ENCODE data around the gene FLOT2. TPM values are rescaled to one million over a fixed set of nuclear protein-coding genes. Genes with fewer than 3 reads are reported as not detected.

Gene FLOT2
- total and polyA plus RNA-seq, 2 of the 8 experiments (the other 6 are each of a cell fraction or from before 2014, with no cell fraction given), result 116 to 189 TPM

GRCh38 chr17:28843816-28844148, 53.8 kb downstream of the FLOT2 start:
- no peak for DNase-seq (ENCODE audit: low read depth in 1 of 2, low spot score in 2 of 2)
- no peak overlapping the region for H4K5ac ChIP-seq (ENCODE audit: insufficient read length, low read depth, low read length)
- H2BK12ac ChIP-seq (ENCODE audit: low read depth, low read length), result no peak overlapping the region
- no peak overlapping the region for H4K91ac ChIP-seq (replicated peaks; ENCODE audit: insufficient read length, low read length)
- H3K27me3 ChIP-seq (replicated peaks in 1 of 4; ENCODE audit: control insufficient read depth in 3 of 4, extremely low read depth in 1 of 4, insufficient read depth in 3 of 4, low read length in 3 of 4), result no peaks in the 10 kb centered on the region
- no peaks in the 10 kb centered on the region for H4K20me1 ChIP-seq (replicated peaks in 1 of 2; ENCODE audit: control insufficient read depth in 1 of 2, insufficient read depth in 2 of 2, low read length in 2 of 2)
- no peak overlapping the region for H3K27ac ChIP-seq (ENCODE audit: low read depth, low read length)
- H3K56ac ChIP-seq (replicated peaks; ENCODE audit: insufficient read length, low read depth, low read length), result no peak overlapping the region
- FAIRE-seq, result no peak
- no peaks in the 10 kb centered on the region for H3K9me3 ChIP-seq (ENCODE audit: insufficient read depth in 2 of 2, low read depth in 1 of 2, low read length in 1 of 2)
- no peak overlapping the region for H3K23ac ChIP-seq (ENCODE audit: insufficient read length)
- POLR2A ChIA-PET (ENCODE audit: partially characterized antibody), result interaction anchor here (1.0 to 2.8 kb wide), 8 partner anchors 8 to 124 kb away, joined by 3 to 15 read pairs (median 4); partner anchors contain the start of gene RPL23A
- H3K18ac ChIP-seq (ENCODE audit: extremely low read depth, low read length), result no peak overlapping the region
- peaks cover 7% of the 10 kb centered on the region; the same call in 1 of the 2 replicates for H3K23me2 ChIP-seq (ENCODE audit: low read depth, low read length)
- H3K14ac ChIP-seq (ENCODE audit: insufficient read length), result no peak overlapping the region
- peaks cover 9 to 36% of the 10 kb centered on the region in 2 experiments for H3K79me2 ChIP-seq (ENCODE audit: control insufficient read depth in 1 of 2, insufficient read depth in 2 of 2, low read length in 2 of 2)
- H3K4me3 ChIP-seq (ENCODE audit: extremely low read depth in 1 of 4, insufficient read depth in 2 of 4, low read depth in 3 of 4, low read length in 4 of 4), result no peak overlapping the region
- H2AK5ac ChIP-seq (ENCODE audit: low read depth, low read length), result no peak overlapping the region
- H3K4ac ChIP-seq (replicated peaks; ENCODE audit: insufficient read length, low read depth, low read length), result no peak overlapping the region
- 91% methylated on average over 6 of the region's 6 CpGs; no CpG with 5 or more reads in 1 of the 2 experiments for WGBS, 2 experiments (ENCODE audit: extremely low coverage in 1 of 2, insufficient coverage in 1 of 2, insufficient read length in 1 of 2, insufficient replicate concordance in 2 of 2, low coverage in 1 of 2, low lambda C conversion rate in 2 of 2, missing lambda C conversion rate in 1 of 2)
- 0 out of 2 replicates have a peak overlapping the region, but pooled peaks have one; percentile 48 for H2BK20ac ChIP-seq (ENCODE audit: low read length)
- no peak overlapping the region for H2AFZ ChIP-seq (ENCODE audit: low read length)
- H3K4me2 ChIP-seq (ENCODE audit: insufficient read depth in 1 of 2, low read depth in 2 of 2, low read length in 2 of 2), result no peak overlapping the region
- peaks cover 0 to 1% (median 0%) of the 10 kb centered on the region in 4 experiments; a peak in 1 of 7 replicates for H3K4me1 ChIP-seq (replicated peaks in 1 of 4; ENCODE audit: control insufficient read depth in 3 of 4, insufficient read depth in 4 of 4, low read length in 3 of 4)
- no peak overlapping the region for H2BK15ac ChIP-seq (ENCODE audit: low read length)
- no peak overlapping the region for H2BK5ac ChIP-seq (ENCODE audit: low read depth, low read length)
- no peaks in the 10 kb centered on the region for H3K36me3 ChIP-seq (ENCODE audit: control insufficient read depth in 2 of 4, insufficient read depth in 4 of 4, low read length in 3 of 4)
- H4K8ac ChIP-seq (ENCODE audit: extremely low read depth, insufficient read depth, low read length), result no peak overlapping the region
- H3K79me1 ChIP-seq (ENCODE audit: low read depth, low read length), result peaks cover 2% of the 10 kb centered on the region; the same call in 1 of the 2 replicates
- no peak overlapping the region for H3K9ac ChIP-seq (replicated peaks in 1 of 4; ENCODE audit: extremely low read depth in 1 of 4, low read depth in 3 of 4, low read length in 3 of 4)
- CTCF ChIA-PET (ENCODE audit: partially characterized antibody), result interaction anchor here (1.0 to 3.9 kb wide), 6 partner anchors 9 to 95 kb away, joined by 3 to 32 read pairs (median 6); no protein-coding TSS in a partner anchor
- no peak overlapping the region for H2BK120ac ChIP-seq (replicated peaks; ENCODE audit: low read depth, low read length)
- TF ChIP-seq USF2 (IDR thresholded peaks at IDR 0.05; ENCODE audit: low read length), result no peak

Data from H1 (cell line).